ENCODE measurements around the gene DCAF15.

DCAF15 gene

DNA sequence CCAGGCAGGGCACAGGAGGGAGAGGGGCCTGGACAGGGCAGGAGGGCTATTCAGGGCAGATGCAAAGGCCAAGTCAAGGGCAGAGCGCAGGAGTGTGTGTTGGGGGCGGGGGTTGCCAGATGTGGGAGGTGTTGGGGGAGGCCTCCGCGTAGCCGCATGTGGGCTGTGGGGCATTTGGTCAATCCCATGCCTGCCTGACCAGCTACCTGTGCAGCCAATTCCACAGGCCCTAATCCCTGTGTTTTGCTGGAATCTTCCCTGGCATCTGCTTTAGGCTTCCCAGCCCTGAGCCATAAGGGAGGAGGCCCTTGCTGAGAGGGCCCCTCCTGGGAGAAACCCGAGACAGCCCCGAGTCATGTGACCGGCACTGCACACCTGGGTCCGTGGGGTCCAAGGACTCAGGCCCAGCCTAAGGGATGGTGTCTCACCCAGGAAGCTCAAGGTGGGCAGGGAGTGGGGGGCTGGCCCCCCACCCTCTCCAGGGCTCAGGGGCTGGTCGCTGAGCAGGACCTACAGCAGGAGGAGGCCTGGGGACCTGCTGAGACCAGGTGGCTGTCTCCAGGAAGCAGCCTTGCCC is 33.5 kb downstream of the DCAF15 start:
- Histone ChIP-seq H3K4me1 (ENCODE audit: control insufficient read depth, insufficient read depth, low read depth, low read length) (peaks cover 33% of the 10 kb centered on the region), H3K14ac (ENCODE audit: low read length in 2 of 2) (peak overlapping the region in 1 of 2 experiments; percentile 76), H3K18ac (ENCODE audit: low read depth in 1 of 2, low read length in 2 of 2) (peak overlapping the region; percentile 89 to 94), H2BK12ac (ENCODE audit: low read length in 2 of 2) (peak overlapping the region in 1 of 2 experiments; percentile 94), H3K9me3 (ENCODE audit: control insufficient read depth, low read length) (no peaks in the 10 kb centered on the region), H3K4me3 (ENCODE audit: insufficient read depth in 1 of 2, low read depth in 1 of 2, low read length in 2 of 2) (peak overlapping the region in 1 of 2 experiments; percentile 44), H3K23ac (ENCODE audit: low read length in 2 of 2) (no peak overlapping the region), H3K27ac (ENCODE audit: low read length, poor library complexity, severe bottlenecking) (peak overlapping the region; percentile 77), H3K36me3 (ENCODE audit: control insufficient read depth in 1 of 2, insufficient read depth in 2 of 2, low read depth in 1 of 2, low read length in 2 of 2) (peaks cover 6 to 50% of the 10 kb centered on the region in 2 experiments), H2AFZ (ENCODE audit: low read depth, low read length) (peak overlapping the region; percentile 18), H3K4ac (ENCODE audit: low read depth in 1 of 2, low read length in 2 of 2) (peak overlapping the region; percentile 51 to 96), H2BK120ac (ENCODE audit: low read depth, low read length) (peak overlapping the region; percentile 22), H2AK5ac (ENCODE audit: low read length, severe bottlenecking) (peak overlapping the region; percentile 62), H4K91ac (ENCODE audit: low read length) (peak overlapping the region; percentile 86), H3K9ac (ENCODE audit: low read length) (peak overlapping the region; percentile 58), H3K79me1 (replicated peaks; ENCODE audit: low read length, poor library complexity, severe bottlenecking) (peaks cover 18% of the 10 kb centered on the region), H2BK15ac (ENCODE audit: low read depth, poor library complexity, severe bottlenecking) (peak overlapping the region; percentile 56), H2BK5ac (ENCODE audit: low read depth, low read length, poor library complexity, severe bottlenecking) (peak overlapping the region; percentile 3), H4K8ac (ENCODE audit: low read length) (peak overlapping the region; percentile 42), H3K27me3 (ENCODE audit: control insufficient read depth in 1 of 2, insufficient read depth in 1 of 2, low read length in 2 of 2) (no peaks in the 10 kb centered on the region), H3K4me2 (ENCODE audit: low read length, poor library complexity, severe bottlenecking) (no peak overlapping the region)
- WGBS, result 89% methylated on average over 10 of the region's 10 CpGs
- no peak for DNase-seq

GRCh38 chr19:13986348-13986904 is 34.1 kb downstream of the DCAF15 start:
- Histone ChIP-seq H4K91ac (ENCODE audit: low read length) (peak overlapping the region; percentile 86), H2BK15ac (ENCODE audit: low read depth, poor library complexity, severe bottlenecking) (peak overlapping the region; percentile 73), H2BK12ac (ENCODE audit: low read length in 2 of 2) (peak overlapping the region in 1 of 2 experiments; percentile 94), H3K4me2 (ENCODE audit: low read length, poor library complexity, severe bottlenecking) (peak overlapping the region; percentile 44), H3K4me1 (ENCODE audit: control insufficient read depth, insufficient read depth, low read depth, low read length) (peaks cover 33% of the 10 kb centered on the region), H2BK120ac (ENCODE audit: low read depth, low read length) (peak overlapping the region; percentile 80), H3K4ac (ENCODE audit: low read depth in 1 of 2, low read length in 2 of 2) (peak overlapping the region; percentile 51 to 98), H3K18ac (ENCODE audit: low read depth in 1 of 2, low read length in 2 of 2) (peak overlapping the region; percentile 89 to 94), H3K23ac (ENCODE audit: low read length in 2 of 2) (no peak overlapping the region), H2BK5ac (ENCODE audit: low read depth, low read length, poor library complexity, severe bottlenecking) (peak overlapping the region; percentile 81), H3K14ac (ENCODE audit: low read length in 2 of 2) (peak overlapping the region in 1 of 2 experiments; percentile 76), H4K8ac (ENCODE audit: low read length) (peak overlapping the region; percentile 86), H3K27ac (ENCODE audit: low read length, poor library complexity, severe bottlenecking) (peak overlapping the region; percentile 77), H3K79me1 (replicated peaks; ENCODE audit: low read length, poor library complexity, severe bottlenecking) (peaks cover 18% of the 10 kb centered on the region), H3K9ac (ENCODE audit: low read length) (peak overlapping the region; percentile 58), H3K36me3 (ENCODE audit: control insufficient read depth in 1 of 2, insufficient read depth in 2 of 2, low read depth in 1 of 2, low read length in 2 of 2) (peaks cover 6 to 52% of the 10 kb centered on the region in 2 experiments), H2AFZ (ENCODE audit: low read depth, low read length) (peak overlapping the region; percentile 18), H3K27me3 (ENCODE audit: control insufficient read depth in 1 of 2, insufficient read depth in 1 of 2, low read length in 2 of 2) (no peaks in the 10 kb centered on the region), H2AK5ac (ENCODE audit: low read length, severe bottlenecking) (peak overlapping the region; percentile 62), H3K4me3 (ENCODE audit: insufficient read depth in 1 of 2, low read depth in 1 of 2, low read length in 2 of 2) (peak overlapping the region in 1 of 2 experiments; percentile 44), H3K9me3 (ENCODE audit: control insufficient read depth, low read length) (no peaks in the 10 kb centered on the region)
- 31% methylated on average over 19 of the region's 19 CpGs for WGBS
- DNase-seq, result peak; percentile 77

- H2AFZ ChIP-seq (ENCODE audit: low read depth, low read length), result no peak overlapping the region
- H3K14ac ChIP-seq (ENCODE audit: low read length in 2 of 2), result no peak overlapping the region
- H3K4me3 ChIP-seq (ENCODE audit: insufficient read depth in 1 of 2, low read depth in 1 of 2, low read length in 2 of 2), result no peak overlapping the region
- H2BK15ac ChIP-seq (ENCODE audit: low read depth, poor library complexity, severe bottlenecking), result peak overlapping the region; percentile 15
- peak overlapping the region in 1 of 2 experiments; percentile 55 for H2BK12ac ChIP-seq (ENCODE audit: low read length in 2 of 2)
- H2AK5ac ChIP-seq (ENCODE audit: low read length, severe bottlenecking), result peak overlapping the region; percentile 37
- H3K4me1 ChIP-seq (ENCODE audit: control insufficient read depth, insufficient read depth, low read depth, low read length), result peaks cover 33% of the 10 kb centered on the region
- peak overlapping the region; percentile 64 to 94 for H3K18ac ChIP-seq (ENCODE audit: low read depth in 1 of 2, low read length in 2 of 2)
- no peak overlapping the region for H3K23ac ChIP-seq (ENCODE audit: low read length in 2 of 2)
- peak overlapping the region; percentile 16 to 29 for H3K4ac ChIP-seq (ENCODE audit: low read depth in 1 of 2, low read length in 2 of 2)
- DNase-seq, result no peak
- peaks cover 23% of the 10 kb centered on the region for H3K79me1 ChIP-seq (replicated peaks; ENCODE audit: low read length, poor library complexity, severe bottlenecking)
- H3K27ac ChIP-seq (ENCODE audit: low read length, poor library complexity, severe bottlenecking), result peak overlapping the region; percentile 77
- H2BK120ac ChIP-seq (ENCODE audit: low read depth, low read length), result peak overlapping the region; percentile 80
- H4K91ac ChIP-seq (ENCODE audit: low read length), result peak overlapping the region; percentile 22
- no peaks in the 10 kb centered on the region for H3K9me3 ChIP-seq (ENCODE audit: control insufficient read depth, low read length)
- H3K4me2 ChIP-seq (ENCODE audit: low read length, poor library complexity, severe bottlenecking), result no peak overlapping the region
- peaks cover 10 to 51% of the 10 kb centered on the region in 2 experiments for H3K36me3 ChIP-seq (ENCODE audit: control insufficient read depth in 1 of 2, insufficient read depth in 2 of 2, low read depth in 1 of 2, low read length in 2 of 2)
- H4K8ac ChIP-seq (ENCODE audit: low read length), result peak overlapping the region; percentile 86
- 82% methylated on average over 15 of the region's 17 CpGs for WGBS
- H3K9ac ChIP-seq (ENCODE audit: low read length), result peak overlapping the region; percentile 58
- peak overlapping the region; percentile 81 for H2BK5ac ChIP-seq (ENCODE audit: low read depth, low read length, poor library complexity, severe bottlenecking)
- no peaks in the 10 kb centered on the region for H3K27me3 ChIP-seq (ENCODE audit: control insufficient read depth in 1 of 2, insufficient read depth in 1 of 2, low read length in 2 of 2)
These were observed 35.0 kb downstream of the DCAF15 start for GRCh38 chr19:13987101-13987890.

DNA sequence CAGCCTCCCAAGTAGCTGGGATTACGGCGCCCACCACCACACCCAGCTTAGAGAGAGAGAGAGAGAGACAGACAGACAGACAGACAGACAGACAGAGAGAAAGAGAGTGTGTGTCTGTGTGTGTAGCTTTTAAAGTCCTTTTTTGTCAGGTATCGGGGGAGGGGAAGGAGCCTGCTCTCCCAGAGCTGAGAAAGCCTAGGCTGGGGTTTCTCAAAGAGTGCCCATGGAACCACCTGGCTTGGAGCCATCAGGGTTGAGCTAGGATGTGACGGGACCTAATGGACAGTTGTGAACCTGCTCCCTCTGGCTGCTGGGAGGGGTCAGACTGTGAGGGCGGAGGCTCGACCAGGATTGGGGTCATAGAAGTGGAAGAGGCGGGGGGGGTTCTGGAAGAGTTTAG is 37.2 kb downstream of the DCAF15 start:
- Histone ChIP-seq H2AFZ (ENCODE audit: low read depth, low read length) (no peak overlapping the region), H3K27me3 (ENCODE audit: control insufficient read depth in 1 of 2, insufficient read depth in 1 of 2, low read length in 2 of 2) (no peaks in the 10 kb centered on the region), H2BK15ac (ENCODE audit: low read depth, poor library complexity, severe bottlenecking) (no peak overlapping the region), H3K9me3 (ENCODE audit: control insufficient read depth, low read length) (no peaks in the 10 kb centered on the region), H3K4me3 (ENCODE audit: insufficient read depth in 1 of 2, low read depth in 1 of 2, low read length in 2 of 2) (no peak overlapping the region), H2BK5ac (ENCODE audit: low read depth, low read length, poor library complexity, severe bottlenecking) (no peak overlapping the region), H3K4me1 (ENCODE audit: control insufficient read depth, insufficient read depth, low read depth, low read length) (peaks cover 35% of the 10 kb centered on the region), H2AK5ac (ENCODE audit: low read length, severe bottlenecking) (no peak overlapping the region), H3K4me2 (ENCODE audit: low read length, poor library complexity, severe bottlenecking) (no peak overlapping the region), H3K27ac (ENCODE audit: low read length, poor library complexity, severe bottlenecking) (no peak overlapping the region), H3K4ac (ENCODE audit: low read depth in 1 of 2, low read length in 2 of 2) (no peak overlapping the region), H3K23ac (ENCODE audit: low read length in 2 of 2) (no peak overlapping the region), H2BK120ac (ENCODE audit: low read depth, low read length) (no peak overlapping the region), H3K79me1 (replicated peaks; ENCODE audit: low read length, poor library complexity, severe bottlenecking) (peaks cover 35% of the 10 kb centered on the region), H4K91ac (ENCODE audit: low read length) (no peak overlapping the region), H3K36me3 (ENCODE audit: control insufficient read depth in 1 of 2, insufficient read depth in 2 of 2, low read depth in 1 of 2, low read length in 2 of 2) (peaks cover 10 to 45% of the 10 kb centered on the region in 2 experiments), H3K9ac (ENCODE audit: low read length) (no peak overlapping the region), H4K8ac (ENCODE audit: low read length) (no peak overlapping the region), H3K14ac (ENCODE audit: low read length in 2 of 2) (no peak overlapping the region), H2BK12ac (ENCODE audit: low read length in 2 of 2) (no peak overlapping the region), H3K18ac (ENCODE audit: low read depth in 1 of 2, low read length in 2 of 2) (no peak overlapping the region)
- DNase-seq, result no peak
- 91% methylated on average over 7 of the region's 7 CpGs for WGBS

Data from mesenchymal stem cell (in vitro differentiated cells and primary cell).